ENCODE data around the gene CRB1. TPM values are rescaled to one million over a fixed set of nuclear protein-coding genes. Genes with fewer than 3 reads are reported as not detected.
A peak's percentile ranks its signal among the peaks of the same experiment; 100 is the strongest.

CRB1 gene
- total RNA-seq, 2 donors from 2014 or later: 0.14 to 0.28 TPM

DNA sequence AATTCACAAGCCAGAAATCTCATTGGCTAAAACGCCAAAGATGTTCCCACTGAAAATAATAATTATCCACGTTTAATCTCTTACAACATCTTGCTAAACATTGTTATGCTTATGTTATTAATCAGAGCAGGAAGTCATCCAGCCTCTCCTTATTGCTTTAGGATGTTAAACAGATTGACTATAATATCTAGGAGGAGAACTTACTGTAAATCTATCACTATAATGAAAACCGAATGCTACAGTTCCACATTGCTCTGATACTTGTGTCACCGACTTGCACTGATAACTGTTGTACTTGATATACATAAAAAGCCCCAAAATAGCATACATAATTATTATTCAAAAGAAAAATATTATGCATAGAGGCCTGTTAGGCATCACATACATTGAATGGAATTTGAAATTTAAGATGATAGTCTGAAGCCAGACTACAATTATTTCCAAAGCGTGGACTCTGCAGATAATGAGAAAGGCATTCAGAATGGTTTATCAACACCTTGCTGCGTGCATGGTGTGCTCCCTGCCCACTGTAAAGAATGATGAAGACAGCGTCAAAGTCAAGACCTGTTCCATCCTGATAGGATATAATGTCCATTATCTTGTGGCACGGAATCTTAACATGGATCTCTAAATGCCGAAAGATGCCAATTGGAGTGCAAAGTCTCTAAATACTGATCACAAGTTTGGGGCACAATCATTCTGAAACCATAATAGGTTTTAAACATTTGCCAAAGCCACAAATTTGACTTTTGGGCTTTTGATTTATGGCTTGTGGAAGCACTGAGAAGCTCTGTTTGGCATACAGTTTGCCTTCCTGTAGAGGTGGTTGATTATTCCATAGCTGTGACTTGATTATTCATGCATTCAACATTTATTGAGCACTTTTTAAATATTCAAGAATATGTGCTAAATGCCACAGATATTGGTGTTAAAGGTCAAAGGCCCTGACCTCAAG, 71.3 kb downstream of the CRB1 start:
- DNase-seq (ENCODE audit: low spot score): no peak
- intact Hi-C loops (cut with DNase I): no loop called here

DNA sequence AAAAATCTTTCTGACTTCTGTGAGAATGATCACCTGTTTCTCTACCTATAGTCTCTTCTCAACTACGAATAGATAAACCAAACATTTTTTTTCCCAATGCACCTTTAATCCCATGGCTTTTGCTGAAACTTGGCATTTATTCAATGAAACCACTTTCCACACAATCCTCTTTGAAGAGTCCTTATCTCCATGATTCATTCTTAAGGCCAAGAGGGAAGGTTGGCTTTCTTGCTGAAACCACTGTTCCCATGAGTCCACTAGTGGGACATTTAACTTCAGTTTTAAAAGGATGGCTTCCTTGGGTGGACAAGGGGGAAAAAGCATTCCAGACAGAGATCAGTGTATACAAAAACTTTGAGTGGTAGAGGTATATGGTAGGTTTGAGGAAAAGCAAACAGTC, 73.6 kb downstream of the CRB1 start:
- no peak for DNase-seq (ENCODE audit: low spot score)
- intact Hi-C loops (cut with DNase I): no loop called here

DNA sequence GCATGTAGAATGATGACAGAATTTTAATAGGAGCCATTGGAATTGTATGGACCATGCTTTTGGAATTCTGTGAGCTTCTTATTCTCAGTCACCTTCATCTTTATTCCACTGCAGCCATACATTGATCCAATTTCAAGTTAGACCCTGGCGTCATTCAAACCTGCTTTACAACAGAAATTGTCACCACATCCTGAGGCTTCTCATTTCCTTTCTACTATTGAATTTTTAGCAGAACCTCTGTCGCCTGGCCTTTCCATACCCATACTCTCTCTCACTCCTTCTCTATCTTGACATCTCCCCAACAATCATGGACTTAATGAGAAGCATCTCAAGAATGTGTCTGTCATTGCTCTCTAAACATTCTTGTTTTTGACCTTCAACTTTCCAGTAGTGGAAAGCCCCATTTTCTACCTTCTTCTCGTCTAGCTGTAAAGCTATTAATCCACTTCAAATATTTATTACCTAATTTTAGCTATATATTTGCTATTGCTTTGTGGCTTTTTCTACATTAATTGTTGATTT, 74.1 kb downstream of the CRB1 start:
- intact Hi-C loops (cut with DNase I): no loop called here
- DNase-seq (ENCODE audit: low spot score): no peak

DNA sequence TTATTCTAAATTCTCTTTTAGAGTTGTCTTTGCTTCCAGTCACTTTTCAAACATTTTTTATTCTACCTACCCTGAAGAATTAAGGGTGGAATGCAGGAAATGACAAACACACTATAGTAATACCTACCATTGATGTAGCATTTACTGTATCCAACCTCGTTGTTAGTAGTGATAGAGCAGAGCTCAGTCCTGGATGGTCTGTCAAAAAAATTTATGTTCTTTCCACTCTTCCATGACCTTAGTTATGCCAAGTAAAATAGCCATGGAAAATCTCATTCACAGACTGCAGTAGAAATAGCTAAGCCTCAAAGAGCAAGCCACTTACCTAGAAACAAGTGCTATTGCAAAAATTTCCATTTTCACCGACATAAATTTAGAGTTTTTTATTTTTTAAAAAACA, 74.6 kb downstream of the CRB1 start:
- DNase-seq (ENCODE audit: low spot score): no peak
- intact Hi-C loops (cut with DNase I): no loop called here

DNA sequence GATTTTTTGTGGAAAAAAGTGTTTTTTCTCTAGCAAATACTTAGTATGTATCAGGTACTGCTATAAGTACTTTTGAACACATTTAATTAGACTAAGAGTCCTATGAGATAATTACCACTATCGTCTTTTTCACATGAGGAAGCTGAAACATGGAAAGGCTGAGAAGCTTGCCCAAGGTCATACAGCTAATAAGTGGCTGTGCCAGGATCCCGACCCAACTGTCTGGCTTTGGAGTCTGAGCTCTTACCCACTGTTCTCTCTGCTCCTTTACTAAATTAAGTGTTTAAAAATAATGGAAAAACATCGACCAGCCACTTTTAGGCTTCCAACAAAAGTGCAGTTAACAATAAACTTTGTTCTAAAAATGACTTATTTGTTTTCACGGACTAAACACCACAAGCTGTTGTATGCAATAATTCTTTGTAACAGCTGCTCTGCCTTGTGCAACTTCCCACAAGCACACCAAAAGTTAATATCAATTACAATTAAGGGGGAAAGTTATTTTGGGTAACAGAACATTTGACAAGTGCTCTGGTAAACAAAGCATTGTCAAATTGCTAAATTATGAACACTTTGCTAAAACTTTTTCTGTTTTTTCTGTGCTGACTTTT, 75.7 kb downstream of the CRB1 start:
- no peak for DNase-seq (ENCODE audit: low spot score)
- intact Hi-C loops (cut with DNase I): no loop called here

DNA sequence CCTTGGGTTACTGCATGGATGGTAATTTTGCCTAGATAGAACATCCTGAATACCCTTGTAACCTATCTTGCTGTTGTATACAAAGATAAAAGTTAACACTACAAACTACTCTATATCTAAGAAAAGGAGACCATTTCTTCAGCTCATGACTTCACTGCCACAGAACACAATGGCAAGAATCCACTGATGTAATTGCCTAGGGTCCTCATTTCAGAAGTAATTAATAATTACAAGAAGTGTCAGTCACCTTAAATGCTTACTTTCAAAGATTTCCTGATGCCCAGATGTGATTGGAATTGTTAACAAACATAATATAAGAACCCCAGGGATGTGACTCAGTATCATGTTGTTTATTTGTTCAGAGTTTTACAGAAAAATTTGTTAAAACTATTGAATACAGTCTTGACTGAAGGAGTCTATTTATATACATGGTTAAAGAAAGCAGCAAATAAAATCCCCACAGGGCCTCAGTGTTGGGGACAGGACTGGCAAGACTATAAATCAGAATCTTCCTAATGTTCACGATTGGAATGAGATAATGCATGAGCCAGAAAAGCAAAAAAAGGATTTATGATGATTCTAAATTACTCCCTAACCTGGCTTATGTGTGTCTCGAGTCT, 83.9 kb downstream of the CRB1 start:
- no peak for DNase-seq (ENCODE audit: low spot score)
- intact Hi-C loops (cut with DNase I): no loop called here

DNA sequence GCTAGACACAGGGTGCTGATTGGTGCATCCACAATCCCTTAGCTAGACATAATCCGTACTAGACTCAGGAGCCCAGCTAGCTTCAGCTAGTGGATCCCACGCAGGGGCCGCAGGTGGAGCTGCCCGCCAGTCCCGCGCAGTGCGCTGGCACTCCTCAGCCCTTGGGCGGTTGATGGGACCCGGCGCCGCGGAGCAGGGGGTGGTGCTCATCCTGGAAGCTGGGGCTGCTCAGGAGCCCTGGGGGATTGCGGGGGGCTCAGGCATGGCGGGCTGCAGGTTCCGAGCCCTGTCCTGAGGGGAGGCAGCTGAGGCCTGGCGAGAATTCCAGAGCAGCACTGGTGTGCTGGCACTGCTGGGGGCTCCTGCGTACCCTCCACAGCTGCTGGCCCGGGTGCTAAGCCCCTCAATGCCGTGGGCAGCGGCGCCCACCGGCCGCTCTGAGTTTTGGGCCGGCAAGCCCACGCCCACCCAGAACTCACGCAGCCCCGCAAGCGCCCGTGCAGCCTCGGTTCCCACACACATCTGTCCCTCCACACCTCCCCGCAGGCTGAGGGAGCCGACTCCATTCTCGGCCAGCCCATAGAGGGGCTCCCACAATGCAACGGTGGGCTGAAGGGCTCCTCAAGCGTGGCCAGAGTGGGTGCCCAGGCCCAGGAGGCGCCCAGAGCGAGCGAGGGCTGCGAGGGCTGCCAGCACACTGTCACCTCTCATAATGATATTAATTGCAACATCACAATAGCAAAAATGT, 87.4 kb downstream of the CRB1 start:
- intact Hi-C loops (cut with DNase I): no loop called here
- DNase-seq (ENCODE audit: low spot score): peak; percentile 77

DNA sequence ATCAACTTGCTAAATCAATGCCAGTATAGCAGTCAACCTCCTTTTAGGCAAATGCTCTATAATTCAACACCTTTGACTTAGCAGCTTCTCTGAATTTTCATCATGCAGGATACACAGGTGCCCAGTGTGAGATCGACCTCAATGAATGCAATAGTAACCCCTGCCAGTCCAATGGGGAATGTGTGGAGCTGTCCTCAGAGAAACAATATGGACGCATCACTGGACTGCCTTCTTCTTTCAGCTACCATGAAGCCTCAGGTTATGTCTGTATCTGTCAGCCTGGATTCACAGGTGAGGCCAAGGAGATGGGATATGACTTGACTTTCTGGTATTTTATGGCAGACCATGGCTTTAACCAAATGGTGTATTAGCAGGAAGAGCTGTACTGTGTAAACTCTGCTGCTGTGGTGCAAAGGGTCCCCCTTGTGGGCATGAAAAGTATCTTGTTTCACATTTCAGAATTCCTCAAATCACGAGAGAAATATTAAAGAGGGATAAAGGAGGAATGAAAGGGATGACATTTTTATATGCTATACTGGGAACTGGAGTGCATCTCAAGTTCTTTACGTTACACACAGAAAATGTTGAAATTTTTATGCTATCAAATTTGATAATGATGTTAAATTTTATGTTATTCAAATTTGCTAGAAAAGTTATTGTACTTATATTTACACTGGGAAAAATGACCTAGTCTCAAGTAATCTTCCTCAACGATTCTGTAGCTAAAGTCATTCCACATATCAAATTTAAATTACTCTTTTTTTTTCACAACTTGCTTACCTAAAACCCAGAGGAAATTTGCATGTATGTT, 88.9 kb downstream of the CRB1 start:
- intact Hi-C loops (cut with DNase I): no loop called here

DNA sequence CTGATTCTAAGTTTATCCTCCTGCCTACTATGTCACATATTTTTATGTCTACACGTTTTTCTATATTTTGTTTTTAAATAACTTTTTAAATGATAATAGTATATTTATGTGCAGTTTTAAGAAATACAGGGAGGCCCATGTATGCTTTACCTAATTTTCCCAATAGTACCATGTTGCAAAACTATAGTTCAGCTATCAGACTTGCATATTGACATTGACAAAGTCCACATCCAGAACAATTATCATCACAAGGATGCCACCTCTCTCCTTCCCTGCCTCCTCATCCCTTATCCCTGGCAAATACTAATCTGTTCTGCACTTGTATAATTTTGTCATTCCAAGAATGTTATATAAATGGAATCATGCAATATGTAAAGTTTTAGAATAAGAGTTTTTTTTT, 90.9 kb downstream of the CRB1 start:
- intact Hi-C loops (cut with DNase I): no loop called here
- DNase-seq (ENCODE audit: low spot score): no peak

More for the DNA sequence above, 88.9 kb downstream of the CRB1 start:
- DNase-seq (ENCODE audit: low spot score): no peak

DNA sequence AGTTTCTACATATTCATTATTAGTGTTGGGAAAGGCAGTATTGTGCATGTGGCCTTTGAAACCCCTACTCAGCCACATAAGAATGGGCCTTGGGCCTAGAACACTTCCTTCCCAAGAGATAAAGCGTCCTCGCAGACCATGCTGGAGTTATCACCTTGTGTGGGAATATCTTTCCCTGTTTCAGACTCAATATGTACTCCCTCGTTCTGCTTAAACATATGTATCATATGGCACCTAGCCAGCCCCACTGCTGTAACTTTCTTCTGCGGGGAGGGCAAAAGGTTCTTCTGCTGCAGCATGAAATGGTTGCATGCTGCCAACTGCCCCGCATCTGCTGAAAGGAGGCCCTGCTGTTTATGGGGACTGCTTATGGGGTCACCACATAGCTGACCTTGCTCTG, 92.0 kb downstream of the CRB1 start:
- DNase-seq (ENCODE audit: low spot score): no peak
- intact Hi-C loops (cut with DNase I): no loop called here

DNA sequence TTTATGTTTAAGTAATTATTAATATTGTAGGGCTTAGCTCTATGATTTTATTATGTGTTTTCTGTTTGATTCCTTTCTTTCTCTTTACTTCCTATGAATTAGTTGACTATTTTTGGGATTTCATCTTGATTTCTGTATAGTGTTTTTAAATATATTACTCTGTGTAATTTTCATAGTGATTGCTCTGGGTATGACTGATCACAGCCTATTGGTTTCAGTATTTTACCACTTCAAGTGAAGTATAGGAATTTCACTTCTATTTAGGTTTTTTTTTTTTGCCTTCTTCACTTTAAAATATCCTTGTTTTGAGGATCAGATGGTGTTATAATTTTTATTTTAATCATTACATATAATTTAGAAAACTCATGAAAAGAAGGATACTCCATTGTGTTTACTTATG, 94.8 kb downstream of the CRB1 start:
- no peak for DNase-seq (ENCODE audit: low spot score)
- intact Hi-C loops (cut with DNase I): no loop called here

DNA sequence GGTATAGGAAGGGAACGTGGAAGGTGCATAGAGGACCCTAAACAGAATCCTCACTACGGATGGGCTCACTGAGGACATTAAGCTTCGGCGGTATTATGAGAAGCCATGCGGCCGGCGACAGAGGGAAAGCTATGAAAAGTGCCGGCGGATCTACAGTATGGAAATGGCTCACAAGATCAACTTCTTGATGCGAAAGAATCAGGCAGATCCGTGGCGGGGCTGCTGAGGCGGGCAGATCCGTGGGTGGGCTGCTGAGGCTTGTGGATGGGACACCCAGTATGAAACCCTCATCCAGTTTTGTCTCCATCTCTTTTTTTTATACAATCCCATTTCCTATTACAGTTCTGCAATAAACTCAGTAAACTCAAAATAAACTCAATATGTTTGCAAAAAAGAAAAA, 95.8 kb downstream of the CRB1 start:
- DNase-seq (ENCODE audit: low spot score): no peak
- intact Hi-C loops (cut with DNase I): no loop called here

DNA sequence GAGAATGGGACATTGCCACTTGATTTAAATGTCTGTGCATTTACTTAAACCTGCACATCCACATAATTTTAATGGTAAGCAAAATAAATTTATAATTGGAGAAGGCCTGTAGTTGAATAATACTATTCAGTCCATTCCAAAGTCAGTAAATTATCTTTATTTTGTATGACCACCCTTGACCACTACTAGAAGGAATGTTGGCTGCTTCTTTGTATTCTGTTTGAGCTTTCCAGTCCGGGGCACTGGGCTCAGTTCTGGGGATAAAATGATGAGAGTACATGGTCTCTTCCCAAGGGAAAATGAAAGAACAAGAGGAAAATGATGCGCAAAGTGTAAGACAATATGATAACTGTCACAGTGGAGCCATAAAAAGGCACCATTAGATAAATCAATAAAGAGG, 98.9 kb downstream of the CRB1 start:
- DNase-seq (ENCODE audit: low spot score): no peak
- intact Hi-C loops (cut with DNase I): no loop called here

DNA sequence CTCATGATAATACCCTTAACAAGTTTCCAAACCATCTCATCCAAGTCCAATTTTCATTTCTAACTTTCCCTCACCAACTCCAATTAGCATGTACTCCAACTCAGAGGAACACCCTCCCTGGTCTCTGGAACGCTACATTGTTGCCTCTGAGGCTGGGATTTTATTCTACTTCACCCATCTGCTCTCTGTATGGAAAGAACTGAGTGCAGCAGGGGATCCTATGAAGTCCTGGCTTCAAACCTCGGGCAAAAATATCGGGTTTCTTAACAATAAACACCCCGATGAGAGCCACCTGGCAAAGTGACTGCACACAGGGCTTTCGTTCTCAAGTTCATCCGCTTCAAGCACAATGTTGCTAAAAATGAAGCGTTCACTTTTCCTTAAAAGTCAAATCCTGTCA, 99.6 kb downstream of the CRB1 start:
- no peak for DNase-seq (ENCODE audit: low spot score)
- intact Hi-C loops (cut with DNase I): no loop called here

DNA sequence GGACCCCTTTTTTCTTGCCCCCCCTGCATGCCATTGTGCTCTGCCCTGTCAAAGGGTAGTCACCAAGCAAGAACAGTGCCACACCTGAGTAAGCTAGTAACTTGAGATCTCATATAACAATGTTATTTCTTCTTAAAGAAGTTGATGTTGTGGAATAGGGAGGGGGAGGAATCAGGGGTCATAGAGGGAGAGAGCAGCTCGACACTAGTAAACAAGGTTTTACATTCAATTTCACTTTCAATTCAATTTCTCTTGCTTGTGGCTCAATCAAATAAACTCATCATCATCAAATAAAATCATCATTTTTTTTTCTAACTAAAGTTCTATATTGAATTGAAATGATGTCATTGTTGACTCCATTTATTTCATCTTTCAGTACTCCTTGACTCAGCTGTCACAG, 106.4 kb downstream of the CRB1 start:
- DNase-seq (ENCODE audit: low spot score): no peak
- intact Hi-C loops (cut with DNase I): no loop called here

DNA sequence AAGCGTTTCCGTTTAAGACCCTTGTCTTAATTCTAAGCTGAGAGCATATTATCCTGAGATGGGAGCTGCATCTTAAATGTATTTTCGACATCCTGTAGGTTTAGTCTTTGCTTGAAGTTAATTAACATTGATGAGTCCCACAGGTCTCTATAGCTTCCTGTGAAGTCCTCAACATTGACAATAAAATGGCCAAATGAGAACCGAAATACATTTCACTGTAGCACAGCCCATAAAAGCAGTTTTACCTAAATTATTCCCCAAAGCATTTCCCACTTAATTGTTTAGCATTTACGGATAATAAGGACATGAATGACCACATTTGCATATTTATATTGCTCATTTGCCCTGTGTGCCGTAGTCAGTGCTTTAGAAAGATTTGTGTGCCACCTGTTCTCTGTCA, 116.4 kb downstream of the CRB1 start:
- no peak for DNase-seq (ENCODE audit: low spot score)
- intact Hi-C loops (cut with DNase I): no loop called here

DNA sequence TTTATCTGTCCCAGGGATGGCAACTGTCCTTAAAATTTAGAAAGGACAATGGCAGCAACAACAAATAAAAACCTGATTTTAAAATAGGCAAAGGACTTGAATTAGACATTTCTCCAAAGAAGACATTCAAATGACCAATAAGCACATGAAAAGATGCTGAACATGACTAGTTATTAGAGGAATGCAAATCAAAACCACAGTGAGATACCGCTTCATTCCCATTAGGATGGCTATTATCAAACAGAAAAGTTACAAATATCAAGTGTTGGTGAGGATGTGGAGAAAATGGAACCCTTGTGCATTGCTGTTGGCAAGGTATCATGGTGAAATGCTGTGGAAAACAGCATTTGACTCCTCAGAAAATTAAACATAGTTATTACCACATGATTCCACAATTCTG, 120.7 kb downstream of the CRB1 start:
- intact Hi-C loops (cut with DNase I): no loop called here
- no peak for DNase-seq (ENCODE audit: low spot score)

DNA sequence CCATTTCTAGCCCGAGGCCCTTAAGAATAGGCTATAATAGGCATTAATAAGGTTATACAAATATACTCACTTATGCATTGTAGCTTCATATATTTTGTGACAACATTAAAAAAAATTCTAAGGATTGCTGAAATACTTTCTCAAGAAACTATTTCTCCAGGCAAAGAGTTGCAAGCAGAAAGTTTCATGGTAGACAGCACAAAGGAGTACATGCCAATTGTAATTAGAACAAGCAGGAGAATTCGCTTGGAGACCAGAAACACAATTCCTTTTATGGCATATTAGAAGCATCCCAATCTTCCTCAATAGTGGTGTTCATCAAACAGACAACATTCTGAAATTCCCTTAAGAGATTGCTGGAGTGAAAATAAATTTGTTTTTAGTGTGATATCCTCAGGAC, 122.8 kb downstream of the CRB1 start:
- no peak for DNase-seq (ENCODE audit: low spot score)
- intact Hi-C loops (cut with DNase I): loop anchor here in 1 of 2 donors (2.0 kb wide), 1 partner anchor 20 kb away; no protein-coding TSS in a partner anchor
